Ishikawa (cell line): ENCODE results near the gene ATRNL1.

Experiments used
- MAX ChIP-seq: IDR thresholded peaks from 2 replicates; pipeline ENCODE4 v1.6.1; 2012
- REST ChIP-seq: IDR thresholded peaks from 2 replicates; pipeline ENCODE4 v1.6.1; 2012; ENCODE audit warnings: low read depth, mild to moderate bottlenecking
- YY1 ChIP-seq: IDR thresholded peaks from 2 replicates; pipeline ENCODE4 v1.6.1; 2012; ENCODE audit warnings: low read depth

- no peak for TF ChIP-seq REST
- no peak for TF ChIP-seq MAX
- TF ChIP-seq YY1, result no peak
Observed at GRCh38 chr10:115827231-115828009, 734.3 kb downstream of the ATRNL1 start.
